Transverse colon (tissue), 4 donors: ENCODE data around the gene MAJIN. TPM values are rescaled to one million over a fixed set of nuclear protein-coding genes. Genes with fewer than 3 reads are reported as not detected.

ENCODE experiments used
- DNase-seq: peaks from one replicate; pipeline ENCODE4 v3.0.0-alpha.2; 2019
- H3K27ac ChIP-seq, 4 donors: fragments of 200-600 bp; sonication (generic); 2 replicates each; pipeline ENCODE4 v1.5.1; 2016 to 2018; ENCODE audit warnings: inconsistent platforms in 4 of 4
- H3K27me3 ChIP-seq: fragments of 200-600 bp; sonication (generic); 2 replicates; pipeline ENCODE4 v1.5.1; 2017; ENCODE audit warnings: inconsistent platforms
- H3K36me3 ChIP-seq, 4 donors: fragments of 200-600 bp; sonication (generic); 2 replicates each; pipeline ENCODE4 v1.5.1; 2017 to 2019; ENCODE audit warnings: inconsistent platforms in 4 of 4
- H3K4me1 ChIP-seq, 4 donors: fragments of 200-600 bp; sonication (generic); 2 replicates each; pipeline ENCODE4 v1.5.1; 2017 to 2020; ENCODE audit warnings: inconsistent platforms in 4 of 4
- H3K4me3 ChIP-seq, 4 donors: fragments of 200-600 bp; sonication (generic); 1 replicate in 1 of 4; 2 replicates in 3 of 4; pipeline versions ENCODE4 v1.5.1 to v1.6.1; 2017 to 2019; ENCODE audit warnings: inconsistent platforms in 4 of 4
- H3K9me3 ChIP-seq, 2 donors: fragments of 200-600 bp; sonication (generic); 2 replicates each; pipeline ENCODE4 v1.5.1; 2017 to 2019; ENCODE audit warnings: inconsistent platforms in 2 of 2
- CTCF ChIP-seq, 5 experiments: fragments of 200-600 bp in 3 of 5; fragments of 450-650 bp in 2 of 5; sonication (generic) in 3 of 5; IDR thresholded peaks; 1 replicate in 2 of 5; 2 replicates in 3 of 5; pipeline ENCODE4 v1.5.1; 2016 to 2017; ENCODE audit warnings: antibody characterized with exemption in 5 of 5, inconsistent platforms in 3 of 5, mild to moderate bottlenecking in 2 of 5, moderate library complexity in 1 of 5
- EP300 ChIP-seq: sonication (generic); formaldehyde crosslinking; IDR thresholded peaks from one replicate; pipeline ENCODE4 v1.6.1; 2017; ENCODE audit warnings: antibody characterized with exemption, low read depth
- POLR2A ChIP-seq: fragments of 450-650 bp; IDR thresholded peaks from one replicate; pipeline ENCODE4 v1.6.1; 2016; ENCODE audit warnings: antibody characterized with exemption, mild to moderate bottlenecking, moderate library complexity
- POLR2AphosphoS5 ChIP-seq, 3 donors: sonication (generic); formaldehyde crosslinking; IDR thresholded peaks; one replicate each; pipeline ENCODE4 v1.6.1; 2016; ENCODE audit warnings: antibody characterized with exemption in 3 of 3
- WGBS, 2 donors: methylation state at CpG; one replicate each; pipeline ENCODE4 v1.1.5; 2018; ENCODE audit warnings: low coverage in 1 of 2; 5-methylcytosine and 5-hydroxymethylcytosine counted together
- in situ Hi-C, 4 donors: fragments of 200-750 bp; cut with MboI; loops; one replicate each; pipeline versions ENCODE4 v1.15.0 to v1.15.1; 2017; ENCODE audit warnings: low sequenced_read_pairs in 3 of 4, low pct_ligation_motif_present in 1 of 4, low pct_unique_long_range_greater_than_20kb in 1 of 4
- intact Hi-C: fragments of 100-400 bp; cut with DNase I; formaldehyde crosslinking; loops from one replicate; pipeline ENCODE4 v1.15.1; 2023; ENCODE audit warnings: low total_unique reads
- total RNA-seq, 4 donors: library from RNA; depleted of rRNA; stranded (reverse); fragments of >200 nt; gene quantifications; one replicate each; pipeline ENCODE4 v1.1.0, GENCODE V29; 2016

Gene MAJIN
- total RNA-seq, 4 donors from 2014 or later = not detected

- H3K36me3 ChIP-seq = peaks cover 0 to 23% (median 8%) of the 10 kb centered on the region in 4 donors
- in situ Hi-C loops = no loop called here
These were observed 37.1 kb downstream of the MAJIN start for GRCh38 chr11:64934682-64935358.

GRCh38 chr11:64933935-64934681 lies 37.8 kb downstream of the MAJIN start:
- WGBS, 2 donors = 87 to 92% methylated on average over 6 to 10 of the region's 10 CpGs

More at GRCh38 chr11:64934682-64935358, 37.1 kb downstream of the MAJIN start:
- 82% methylated on average over 25 of the region's 27 CpGs; no CpG with 5 or more reads in 1 of the 2 donors for WGBS, 2 donors
- no peaks in the 10 kb centered on the region for H3K27me3 ChIP-seq
- intact Hi-C loops = no loop called here
- no peaks in the 10 kb centered on the region for H3K9me3 ChIP-seq
- TF ChIP-seq POLR2AphosphoS5 (IDR thresholded peaks at IDR 0.05) = no peak
- TF ChIP-seq CTCF (IDR thresholded peaks at IDR 0.05) = no peak
- TF ChIP-seq EP300 = no peak
- no peak for TF ChIP-seq POLR2A
- H3K27ac ChIP-seq = no peak overlapping the region
- no peaks in the 10 kb centered on the region for H3K4me1 ChIP-seq
- no peak for DNase-seq
- no peak overlapping the region for H3K4me3 ChIP-seq

GRCh38 chr11:64933213-64933934 lies 38.5 kb downstream of the MAJIN start:
- Histone ChIP-seq H3K36me3 (peaks cover 0 to 24% (median 12%) of the 10 kb centered on the region in 4 donors), H3K27ac (no peak overlapping the region), H3K4me1 (no peaks in the 10 kb centered on the region), H3K4me3 (no peak overlapping the region), H3K27me3 (no peaks in the 10 kb centered on the region), H3K9me3 (no peaks in the 10 kb centered on the region)
- DNase-seq = no peak
- TF ChIP-seq CTCF (IDR thresholded peaks at IDR 0.05) (no peak), POLR2A (no peak), POLR2AphosphoS5 (IDR thresholded peaks at IDR 0.05) (no peak), EP300 (no peak)
- intact Hi-C loops (no loop called here), in situ Hi-C loops (no loop called here)
- WGBS, 2 donors = 83 to 86% methylated on average over 4 to 10 of the region's 12 CpGs

More at GRCh38 chr11:64933935-64934681, 37.8 kb downstream of the MAJIN start:
- TF ChIP-seq EP300 (no peak), POLR2A (no peak), POLR2AphosphoS5 (IDR thresholded peaks at IDR 0.05) (no peak), CTCF (IDR thresholded peaks at IDR 0.05) (no peak)
- in situ Hi-C loops (no loop called here), intact Hi-C loops (no loop called here)
- Histone ChIP-seq H3K4me1 (no peaks in the 10 kb centered on the region), H3K9me3 (no peaks in the 10 kb centered on the region), H3K27ac (no peak overlapping the region), H3K27me3 (no peaks in the 10 kb centered on the region), H3K4me3 (no peak overlapping the region), H3K36me3 (peaks cover 0 to 23% (median 11%) of the 10 kb centered on the region in 4 donors)
- DNase-seq = no peak

GRCh38 chr11:64932324-64932723 lies 39.6 kb downstream of the MAJIN start:
- H3K4me1 ChIP-seq = no peaks in the 10 kb centered on the region
- peaks cover 0 to 26% (median 12%) of the 10 kb centered on the region in 4 donors for H3K36me3 ChIP-seq
- H3K4me3 ChIP-seq = no peak overlapping the region
- WGBS, 2 donors = 71 to 88% methylated on average over 3 to 5 of the region's 5 CpGs
- intact Hi-C loops (no loop called here), in situ Hi-C loops (no loop called here)
- H3K27ac ChIP-seq = no peak overlapping the region
- no peaks in the 10 kb centered on the region for H3K27me3 ChIP-seq
- no peak for DNase-seq
- no peak for TF ChIP-seq CTCF (IDR thresholded peaks at IDR 0.05)
- no peak for TF ChIP-seq EP300
- TF ChIP-seq POLR2A = no peak
- no peak for TF ChIP-seq POLR2AphosphoS5 (IDR thresholded peaks at IDR 0.05)
- no peaks in the 10 kb centered on the region for H3K9me3 ChIP-seq
